ENCODE data around the gene AMFR. TPM values are rescaled to one million over a fixed set of nuclear protein-coding genes. Genes with fewer than 3 reads are reported as not detected.

The AMFR gene
- total and polyA plus RNA-seq, 2 of the 13 experiments (the other 11 are each of a cell fraction or from before 2014, with no cell fraction given): 52.9 to 108 TPM

- TF ChIP-seq ARID5B (CRISPR knock-in tag; IDR thresholded peaks at IDR 0.05): 0 out of 2 replicates have a peak, but pooled peaks have one; percentile 10
- TF ChIP-seq ZNF678 (CRISPR knock-in tag; IDR thresholded peaks at IDR 0.05): 0 out of 2 replicates have a peak, but pooled peaks have one; percentile 14
- TF ChIP-seq HOXA5 (CRISPR knock-in tag; IDR thresholded peaks at IDR 0.05): 0 out of 2 replicates have a peak, but pooled peaks have one; percentile 15
- TF ChIP-seq ETS1 (CRISPR knock-in tag; IDR thresholded peaks at IDR 0.05): 0 out of 2 replicates have a peak, but pooled peaks have one; percentile 29
- TF ChIP-seq ZNF775 (CRISPR knock-in tag; IDR thresholded peaks at IDR 0.05; ENCODE audit: borderline replicate concordance): 0 out of 2 replicates have a peak, but pooled peaks have one; percentile 53
- TF ChIP-seq ESRRA (CRISPR knock-in tag; IDR thresholded peaks at IDR 0.05; ENCODE audit: low read depth): peak; percentile 80; the same call in 1 of the 2 replicates
- no peak; the same call in 1 of the 2 replicates for TF ChIP-seq ZNF605 (CRISPR knock-in tag; IDR thresholded peaks at IDR 0.05)
- no peak for TF ChIP-seq KDM6A (CRISPR knock-in tag; IDR thresholded peaks at IDR 0.05; ENCODE audit: low read depth)
- TF ChIP-seq SMAD1 (CRISPR knock-in tag; IDR thresholded peaks at IDR 0.05; ENCODE audit: borderline replicate concordance, low read depth): no peak
- TF ChIP-seq ZC3H13 (CRISPR knock-in tag; IDR thresholded peaks at IDR 0.05): 0 out of 2 replicates have a peak, but pooled peaks have one; percentile 52
- TF ChIP-seq ZNF691 (CRISPR knock-in tag; IDR thresholded peaks at IDR 0.05; ENCODE audit: borderline replicate concordance, low read depth): peak; percentile 13
- peak; percentile 45 for TF ChIP-seq SAP130 (CRISPR knock-in tag; IDR thresholded peaks at IDR 0.05; ENCODE audit: low read depth)
- TF ChIP-seq ZNF790 (CRISPR knock-in tag; IDR thresholded peaks at IDR 0.05; ENCODE audit: borderline replicate concordance): peak; percentile 7; the same call in 1 of the 2 replicates
- peak; percentile 15 for TF ChIP-seq TEAD3 (CRISPR knock-in tag; optimal IDR thresholded peaks at IDR 0.05; ENCODE audit: borderline replicate concordance)
- no peak for TF ChIP-seq HIC2 (CRISPR knock-in tag; IDR thresholded peaks at IDR 0.05; ENCODE audit: low read depth)
Observed at GRCh38 chr16:56450275-56450985, 25.1 kb upstream of the AMFR start (continued).
